Neural progenitor cell (in vitro differentiated cells): ENCODE results near the gene CDK2AP2.

Source experiments
- EZH2 ChIP-seq: fragments of 200-600 bp; sonication (generic); IDR thresholded peaks from 2 replicates; pipeline ENCODE4 v1.6.1; 2017; ENCODE audit warnings: antibody characterized with exemption, mild to moderate bottlenecking, moderate library complexity
- TF ChIP-seq, protein P1 (sequence below): fragments of 200-600 bp; sonication (generic); IDR thresholded peaks from 2 replicates; pipeline ENCODE4 v1.5.1; 2017; ENCODE audit warnings: antibody characterized with exemption, mild to moderate bottlenecking

DNA sequence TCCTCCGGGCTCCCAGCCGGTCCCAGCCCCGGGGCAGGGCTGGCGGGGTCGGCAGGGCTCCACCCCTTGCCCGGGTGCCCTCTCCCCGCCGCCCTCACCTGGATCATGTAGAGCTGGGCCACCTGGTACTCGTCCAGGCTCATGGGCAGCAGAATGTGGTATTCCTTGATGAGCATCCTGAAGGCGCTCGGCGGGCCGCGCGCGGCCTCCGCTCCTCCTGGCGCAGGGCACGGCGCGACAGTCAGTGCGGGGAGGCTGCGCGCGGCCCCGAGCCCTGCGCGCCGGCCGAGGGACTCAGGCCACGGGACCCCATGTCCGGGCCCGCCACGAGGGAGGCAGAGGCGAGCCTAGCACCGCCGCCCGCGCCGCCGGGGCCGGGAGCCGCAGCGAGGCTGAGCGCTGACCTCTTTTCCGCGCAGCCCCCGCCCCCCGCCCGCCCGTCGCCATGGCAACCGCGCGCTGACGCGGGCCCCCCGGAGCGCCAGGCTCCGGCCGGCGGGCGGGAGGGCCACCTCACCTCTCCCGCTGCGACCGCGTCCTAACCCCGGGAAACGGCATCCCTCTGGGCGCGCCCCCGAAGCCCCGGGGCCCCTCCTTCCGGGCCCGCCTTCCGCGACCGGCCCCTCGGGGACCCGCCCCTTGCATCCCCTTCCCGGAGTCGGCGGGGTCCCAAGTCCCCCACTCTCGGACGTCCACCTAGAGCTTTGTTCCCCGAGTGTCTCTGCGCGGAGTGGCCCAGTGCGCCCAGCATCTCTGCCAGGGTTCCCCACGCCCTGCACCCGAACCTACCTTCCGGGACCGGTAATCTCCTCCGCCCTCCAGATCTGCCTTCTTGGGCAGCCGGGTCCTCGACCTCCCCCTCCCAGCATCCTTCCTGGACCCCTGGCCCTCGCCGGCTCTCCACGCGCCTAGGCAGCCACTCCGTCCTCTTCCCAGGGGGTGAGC lies 3.7 kb downstream of the CDK2AP2 start:
- TF ChIP-seq, protein P1, sequence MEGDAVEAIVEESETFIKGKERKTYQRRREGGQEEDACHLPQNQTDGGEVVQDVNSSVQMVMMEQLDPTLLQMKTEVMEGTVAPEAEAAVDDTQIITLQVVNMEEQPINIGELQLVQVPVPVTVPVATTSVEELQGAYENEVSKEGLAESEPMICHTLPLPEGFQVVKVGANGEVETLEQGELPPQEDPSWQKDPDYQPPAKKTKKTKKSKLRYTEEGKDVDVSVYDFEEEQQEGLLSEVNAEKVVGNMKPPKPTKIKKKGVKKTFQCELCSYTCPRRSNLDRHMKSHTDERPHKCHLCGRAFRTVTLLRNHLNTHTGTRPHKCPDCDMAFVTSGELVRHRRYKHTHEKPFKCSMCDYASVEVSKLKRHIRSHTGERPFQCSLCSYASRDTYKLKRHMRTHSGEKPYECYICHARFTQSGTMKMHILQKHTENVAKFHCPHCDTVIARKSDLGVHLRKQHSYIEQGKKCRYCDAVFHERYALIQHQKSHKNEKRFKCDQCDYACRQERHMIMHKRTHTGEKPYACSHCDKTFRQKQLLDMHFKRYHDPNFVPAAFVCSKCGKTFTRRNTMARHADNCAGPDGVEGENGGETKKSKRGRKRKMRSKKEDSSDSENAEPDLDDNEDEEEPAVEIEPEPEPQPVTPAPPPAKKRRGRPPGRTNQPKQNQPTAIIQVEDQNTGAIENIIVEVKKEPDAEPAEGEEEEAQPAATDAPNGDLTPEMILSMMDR: no peak
- no peak for TF ChIP-seq EZH2
